ENCODE results near the gene BSN.

- TF ChIP-seq CTCF (IDR thresholded peaks at IDR 0.05) (no peak), POLR2A (IDR thresholded peaks at IDR 0.05) (no peak)
These were observed 46.5 kb downstream of the BSN start for GRCh38 chr3:49600781-49601180.

All from right lobe of liver (tissue), 4 donors.